GM12891 (cell line): ENCODE data around the gene IMPG1.

Experiments
- POLR2A ChIP-seq: IDR thresholded peaks from 2 replicates; pipeline ENCODE4 v1.6.1; 2011; ENCODE audit warnings: low read depth, low read length, control low read depth
- POLR2AphosphoS5 ChIP-seq: IDR thresholded peaks from 2 replicates; pipeline ENCODE4 v1.6.1; 2011; ENCODE audit warnings: low read depth, low read length, control low read depth
- POU2F2 ChIP-seq: IDR thresholded peaks from 2 replicates; pipeline ENCODE4 v1.6.1; 2011; ENCODE audit warnings: low read depth, mild to moderate bottlenecking, control low read depth, low read length, moderate library complexity
- SPI1 ChIP-seq: IDR thresholded peaks from 2 replicates; pipeline ENCODE4 v1.6.1; 2011; ENCODE audit warnings: low read depth, low read length, control low read depth
- TAF1 ChIP-seq: IDR thresholded peaks from 2 replicates; pipeline ENCODE4 v1.6.1; 2011; ENCODE audit warnings: low read depth, low read length, control low read depth

DNA sequence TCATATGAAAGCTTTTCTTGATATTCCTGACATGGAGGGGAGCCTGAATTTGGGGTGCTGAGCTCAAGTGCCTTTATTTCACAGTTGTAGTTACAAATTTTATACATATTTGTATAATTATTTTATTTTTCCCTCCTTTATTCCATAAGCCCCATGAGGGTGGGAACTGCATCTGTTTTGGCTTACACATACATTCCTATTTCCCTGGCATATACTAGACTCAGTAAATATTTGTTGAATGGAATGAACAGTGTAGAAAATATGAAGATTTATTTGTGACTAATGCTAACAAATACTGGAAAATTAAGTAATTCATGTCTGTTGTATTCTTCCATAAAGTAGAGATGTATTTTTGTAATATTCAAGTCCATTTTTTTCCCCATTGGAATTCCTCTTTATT is 196.3 kb downstream of the IMPG1 start:
- no peak for TF ChIP-seq POLR2A
- no peak for TF ChIP-seq POLR2AphosphoS5
- TF ChIP-seq SPI1 = no peak
- TF ChIP-seq TAF1 = no peak
- TF ChIP-seq POU2F2 = no peak
